Stimulated activated CD8-positive, alpha-beta memory T cell treated with anti-CD3 and anti-CD28 coated beads, Interleukin-15, amount 100 ng/mL, for 24 hours (primary cell): ENCODE data around the gene PRLR.
"Not testable (repeated sequence)": the region's sequence is repeated elsewhere in the genome, so short reads cannot be mapped to it uniquely, and the experiment has no call there.

Source experiments
- DNase-seq: peaks from one replicate; pipeline ENCODE4 v3.0.0-alpha.2; 2020; ENCODE audit warnings: low read depth

Gene PRLR

DNA sequence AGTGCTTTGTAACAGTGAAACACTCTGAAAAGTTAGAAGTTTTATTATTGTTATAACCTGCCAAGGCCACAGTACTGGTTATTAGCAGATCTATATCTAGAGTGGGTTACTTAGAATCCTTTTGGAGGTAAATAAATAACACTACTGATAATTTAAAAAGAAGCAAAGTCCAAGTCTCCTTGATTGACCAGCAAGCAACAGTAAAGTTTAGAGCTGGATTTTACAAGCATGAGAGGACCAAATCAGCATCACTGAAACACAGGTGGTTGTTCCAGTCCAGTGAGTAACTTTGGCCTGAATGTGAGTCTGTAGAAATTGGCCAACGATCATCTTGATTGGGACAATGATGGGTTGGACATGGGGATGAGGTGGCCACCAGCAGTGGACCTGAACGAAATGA, 105.4 kb downstream of the PRLR start:
- DNase-seq = no peak

DNA sequence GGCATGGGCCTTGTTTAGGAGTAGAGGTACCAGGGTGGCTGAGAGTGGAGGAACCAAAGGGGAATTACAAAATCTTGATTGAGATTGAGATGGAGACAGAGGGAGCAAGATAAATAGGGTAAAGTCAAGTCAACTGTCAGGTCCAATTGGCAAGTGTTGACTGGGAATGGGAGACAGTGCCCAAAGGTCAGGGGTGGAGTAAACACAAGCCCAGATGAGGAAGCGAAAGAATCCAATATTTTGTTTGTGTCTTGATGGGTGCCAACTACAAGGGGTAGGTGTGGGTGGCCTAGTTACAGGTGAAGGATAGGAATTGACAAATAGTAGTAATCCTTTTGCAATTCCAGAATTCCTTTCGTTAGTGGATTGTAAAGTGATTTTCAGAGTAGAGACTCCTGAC, 107.5 kb downstream of the PRLR start:
- no peak for DNase-seq

DNA sequence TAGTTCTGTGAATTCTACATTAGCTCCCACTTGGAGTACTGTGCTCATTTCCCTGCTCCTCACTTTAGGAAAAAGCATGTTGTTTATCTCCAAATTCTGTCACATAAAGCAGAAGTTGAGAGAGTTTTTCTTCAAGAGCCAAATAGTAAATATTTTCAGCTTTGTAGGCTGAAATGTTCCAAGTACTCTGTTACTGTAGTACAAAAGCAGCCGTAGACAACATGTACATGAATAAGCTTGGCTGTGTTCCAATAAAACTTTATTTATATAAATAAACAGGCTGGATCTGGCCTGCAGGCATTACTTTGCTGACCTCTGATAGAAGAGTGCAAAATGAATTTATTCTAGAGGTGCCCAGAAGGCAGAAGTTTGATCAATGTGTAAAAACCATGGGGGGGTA, 109.6 kb downstream of the PRLR start:
- no peak for DNase-seq

DNA sequence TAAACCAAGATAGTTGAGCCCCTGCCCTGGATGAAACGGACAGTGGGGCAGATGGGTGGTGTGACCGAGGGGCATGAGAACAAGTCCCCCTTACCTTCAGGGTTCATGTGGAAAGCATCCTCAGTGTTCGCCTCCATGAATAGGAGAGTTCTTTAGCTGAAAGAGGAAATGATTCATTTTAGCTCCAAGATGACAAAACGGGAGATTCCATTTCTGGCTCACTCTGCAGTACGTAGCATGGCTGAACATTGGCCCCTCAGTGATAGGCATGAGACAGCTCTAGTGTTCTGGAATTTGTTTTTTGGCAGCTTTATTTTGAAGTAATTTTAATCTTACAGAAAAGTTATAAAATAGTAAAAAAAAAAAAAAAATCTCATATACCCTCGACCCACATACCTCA, 112.3 kb downstream of the PRLR start:
- DNase-seq = no peak

DNA sequence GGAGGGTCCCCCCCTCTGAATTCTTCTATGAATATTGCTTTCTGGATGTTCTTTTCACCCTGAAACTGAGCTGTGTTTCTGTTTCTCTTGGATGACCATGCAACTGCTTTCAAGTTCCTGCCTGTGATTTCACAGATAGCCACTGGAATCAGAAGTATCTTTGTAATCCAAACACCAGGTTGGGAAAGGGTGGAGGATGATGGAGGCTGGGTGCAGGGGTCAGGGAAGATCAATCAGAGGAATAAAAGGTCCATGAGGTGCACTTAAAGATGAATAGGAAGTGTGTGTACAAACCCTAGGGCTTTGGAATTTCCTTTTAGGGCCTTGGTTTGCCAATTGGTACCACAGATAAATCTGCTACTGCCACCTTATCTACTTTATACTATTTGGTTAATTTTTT, 114.4 kb downstream of the PRLR start:
- no peak for DNase-seq

DNA sequence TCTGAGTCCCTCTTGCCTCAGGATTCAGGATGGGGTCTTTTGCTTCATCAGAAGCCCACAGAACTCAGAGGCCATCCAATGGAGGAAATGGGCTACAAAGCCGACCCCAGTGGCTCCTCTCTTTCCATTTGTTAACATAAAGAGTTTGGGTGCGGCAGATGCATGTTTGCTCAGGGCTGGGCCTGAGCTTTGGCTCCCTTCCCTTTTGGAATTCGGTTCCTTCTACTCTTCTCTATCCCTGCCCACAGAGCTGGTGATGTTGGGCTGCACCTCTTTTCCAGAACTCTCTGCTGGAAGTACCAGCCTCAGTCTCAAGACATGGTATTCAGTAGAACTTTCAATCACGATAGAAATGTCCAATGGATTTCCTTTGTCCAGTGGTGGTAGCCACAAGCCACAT, 115.6 kb downstream of the PRLR start:
- DNase-seq = no peak

DNA sequence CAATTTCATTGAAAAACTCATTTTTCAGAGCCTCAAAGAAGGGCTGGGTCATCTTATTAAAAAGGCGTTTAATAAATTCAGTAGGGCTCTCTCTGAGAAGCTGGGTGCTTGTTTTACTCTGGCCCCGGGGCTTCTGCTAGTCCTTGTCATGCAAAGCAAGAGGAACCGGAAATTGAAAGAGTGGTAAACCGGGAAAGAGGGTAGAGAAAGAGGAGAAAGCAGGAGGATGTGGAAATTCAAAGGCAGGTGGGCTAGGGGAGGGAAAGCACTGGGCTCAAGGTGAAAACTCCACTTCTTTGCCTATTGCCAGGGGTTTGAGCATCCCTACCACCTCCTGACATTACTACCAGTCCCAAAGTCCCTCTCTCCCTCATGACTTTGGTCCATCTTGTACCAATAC, 118.0 kb downstream of the PRLR start:
- no peak for DNase-seq

DNA sequence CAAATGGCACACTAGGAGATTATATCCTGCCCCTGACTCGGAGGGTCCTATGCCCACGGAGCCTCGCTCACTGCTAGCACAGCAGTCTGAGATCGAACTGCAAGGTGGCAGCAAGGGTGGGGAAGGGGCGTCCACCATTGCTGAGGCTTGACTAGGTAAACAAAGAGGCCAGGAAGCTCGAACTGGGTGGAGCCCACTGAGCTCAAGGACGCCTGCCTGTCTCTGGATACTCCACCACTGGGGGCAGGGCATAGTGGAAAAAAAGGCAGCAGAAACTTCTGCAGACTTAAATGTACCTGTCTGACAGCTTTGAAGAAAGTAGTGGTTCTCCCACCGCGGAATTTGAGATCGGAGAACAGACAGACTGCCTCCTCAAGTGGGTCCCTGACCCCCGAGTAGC, 125.7 kb downstream of the PRLR start:
- DNase-seq = not testable (repeated sequence)

DNA sequence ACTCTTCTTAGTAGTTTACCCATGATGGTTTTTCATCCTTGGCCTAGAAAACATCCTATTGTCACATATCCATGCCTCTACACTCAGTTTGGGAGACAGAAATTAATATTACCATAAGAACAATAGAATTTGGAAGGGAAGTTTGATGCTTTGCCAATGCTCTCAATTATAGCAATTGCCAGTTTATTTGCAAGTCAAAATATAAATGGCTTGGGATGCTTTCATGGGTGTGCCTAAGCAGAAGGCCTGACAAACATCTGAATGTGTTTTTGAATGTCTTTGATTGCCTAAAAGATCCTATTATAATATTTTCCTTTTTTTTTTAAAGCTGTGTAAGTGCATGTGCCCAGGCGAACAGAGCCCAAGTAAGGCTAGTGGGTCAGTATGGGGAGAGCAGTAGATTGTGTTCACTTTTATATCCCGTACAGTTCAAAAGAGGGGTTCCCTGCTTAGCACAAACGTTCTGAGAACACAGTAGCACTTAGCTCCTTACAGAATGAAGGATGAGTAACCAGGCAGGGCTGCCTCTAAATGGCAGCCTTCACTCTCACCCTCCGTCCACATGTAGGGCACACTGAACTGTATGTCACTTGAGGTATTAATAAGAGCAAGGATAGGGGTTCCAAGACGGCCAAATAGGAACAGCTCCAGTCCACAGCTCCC, 126.5 kb downstream of the PRLR start:
- no peak for DNase-seq

DNA sequence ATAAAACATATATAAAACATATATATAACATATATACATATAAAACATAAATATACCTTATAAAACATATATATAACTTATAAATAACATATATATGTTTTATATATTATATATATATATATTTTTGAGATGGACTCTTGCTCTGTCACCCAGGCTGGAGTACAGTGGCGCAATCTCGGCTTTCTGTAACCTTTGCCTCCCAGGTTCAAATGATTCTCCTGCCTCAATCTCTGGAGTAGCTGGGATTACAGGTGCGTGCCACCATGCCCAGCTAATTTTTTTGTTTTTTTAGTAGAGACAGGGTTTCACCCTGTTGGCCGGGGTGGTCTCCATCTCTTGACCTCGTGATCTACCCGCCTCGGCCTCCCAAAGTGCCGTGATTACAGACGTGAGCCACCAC, 128.6 kb downstream of the PRLR start:
- DNase-seq = not testable (repeated sequence)

DNA sequence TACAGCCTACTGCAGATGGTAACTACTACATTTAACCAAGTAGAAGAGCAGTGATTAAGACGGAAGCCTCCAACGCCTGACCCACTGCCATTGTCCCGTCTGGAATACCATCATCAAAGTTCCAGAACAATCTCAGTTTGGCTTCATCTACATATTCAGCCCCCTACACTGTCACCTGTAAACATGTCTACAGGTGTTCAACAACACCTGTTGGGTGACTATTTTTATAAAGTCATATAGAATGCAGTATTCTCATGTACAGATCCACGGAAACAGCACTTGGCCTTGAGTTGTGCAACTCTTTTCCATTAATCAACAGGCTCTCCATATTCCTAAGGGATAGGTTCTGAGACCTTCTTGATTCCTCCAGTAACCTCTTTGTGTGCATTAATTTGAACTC, 129.3 kb downstream of the PRLR start:
- no peak for DNase-seq

DNA sequence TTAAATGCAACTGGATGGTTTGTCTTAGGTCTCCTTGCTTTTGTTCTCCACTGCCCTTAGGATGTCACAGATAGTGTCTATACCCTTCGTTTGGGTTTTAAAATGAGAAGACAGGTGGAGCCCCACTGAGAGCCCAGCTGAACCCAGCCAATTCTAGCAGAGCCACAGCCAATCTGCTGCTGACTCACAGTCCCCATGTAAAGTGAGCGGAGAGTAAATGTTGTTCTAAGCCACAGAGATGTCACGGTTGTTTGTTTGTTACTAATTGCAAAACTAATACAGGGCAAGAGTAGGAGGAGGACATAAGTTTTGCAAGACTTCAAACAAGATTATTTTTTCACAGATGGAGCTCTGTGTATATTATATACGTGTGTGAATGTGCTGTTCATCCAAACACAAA, 132.1 kb downstream of the PRLR start:
- DNase-seq = no peak

DNA sequence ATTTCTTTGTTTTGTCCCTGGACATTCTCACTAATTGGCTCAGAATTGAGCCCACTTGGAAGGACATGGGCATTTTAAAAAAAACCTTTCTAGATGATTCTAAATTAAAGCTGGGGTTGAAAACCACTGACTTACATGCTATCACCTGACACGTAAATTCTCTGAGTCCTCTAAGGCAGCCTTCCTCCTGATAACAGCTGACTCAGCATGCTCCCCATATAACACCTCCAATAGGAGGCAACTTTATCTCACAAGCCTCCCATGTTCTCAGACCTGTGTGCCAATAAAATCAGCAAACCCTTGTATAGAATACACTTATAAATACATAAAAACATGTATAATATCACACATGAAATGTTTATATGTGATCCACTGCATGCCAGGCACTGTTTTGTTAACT, 133.4 kb downstream of the PRLR start:
- DNase-seq = no peak

DNA sequence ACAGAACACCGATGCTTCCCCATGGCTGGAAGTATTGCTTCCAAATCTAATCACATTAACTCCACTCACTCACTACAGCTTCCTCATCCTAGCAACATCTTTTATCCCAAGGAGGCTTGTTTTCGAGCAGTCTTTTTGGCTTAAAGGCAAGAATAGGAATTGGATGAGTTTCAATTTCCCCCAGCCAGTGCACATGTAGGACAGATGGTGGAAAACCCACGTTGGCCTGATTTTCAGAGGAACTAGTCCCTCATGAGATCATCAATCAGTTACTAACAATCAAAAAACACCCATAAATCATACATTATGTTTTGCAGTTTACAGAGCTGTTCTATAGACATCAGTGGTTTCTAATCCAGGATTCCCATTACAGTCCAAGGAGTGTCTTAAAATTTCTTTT, 134.1 kb downstream of the PRLR start:
- no peak for DNase-seq

DNA sequence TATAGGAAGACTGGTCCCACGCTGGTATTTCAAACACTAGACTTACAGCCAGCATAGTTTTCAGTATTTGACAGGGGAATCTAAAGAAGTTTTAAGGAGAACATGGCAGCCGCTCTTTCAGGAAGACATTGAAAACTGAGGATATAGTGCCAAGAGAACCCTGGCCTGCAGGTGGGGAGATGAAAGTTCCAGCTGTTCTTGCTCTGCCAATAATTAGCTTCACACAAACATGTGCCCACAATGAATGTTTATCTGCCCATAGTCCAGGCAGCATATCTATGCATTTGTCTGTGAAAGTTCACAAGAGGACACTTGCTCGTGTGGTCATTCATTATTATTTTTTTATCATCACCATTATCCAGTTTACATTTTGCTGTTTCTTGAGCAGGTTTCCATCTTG, 134.9 kb downstream of the PRLR start:
- no peak for DNase-seq

DNA sequence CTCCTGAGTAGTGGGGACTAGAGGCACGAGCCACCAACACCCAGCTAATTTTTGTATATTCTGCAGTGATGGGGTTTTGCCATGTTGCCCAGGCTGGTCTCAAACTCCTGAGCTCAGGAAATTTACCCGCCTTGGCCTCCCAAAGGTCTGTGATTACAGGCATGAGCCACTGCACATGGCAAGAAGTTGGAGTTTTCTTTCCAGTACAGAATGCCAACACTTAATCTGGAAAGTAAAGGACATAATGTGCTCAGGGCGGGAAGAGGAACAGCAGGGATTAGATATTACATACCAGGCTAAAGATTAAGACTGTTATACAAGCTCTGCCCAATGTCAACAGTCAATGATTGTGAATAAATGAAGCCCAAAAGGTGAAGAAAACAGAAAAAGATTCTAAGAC, 135.3 kb downstream of the PRLR start:
- no peak for DNase-seq

DNA sequence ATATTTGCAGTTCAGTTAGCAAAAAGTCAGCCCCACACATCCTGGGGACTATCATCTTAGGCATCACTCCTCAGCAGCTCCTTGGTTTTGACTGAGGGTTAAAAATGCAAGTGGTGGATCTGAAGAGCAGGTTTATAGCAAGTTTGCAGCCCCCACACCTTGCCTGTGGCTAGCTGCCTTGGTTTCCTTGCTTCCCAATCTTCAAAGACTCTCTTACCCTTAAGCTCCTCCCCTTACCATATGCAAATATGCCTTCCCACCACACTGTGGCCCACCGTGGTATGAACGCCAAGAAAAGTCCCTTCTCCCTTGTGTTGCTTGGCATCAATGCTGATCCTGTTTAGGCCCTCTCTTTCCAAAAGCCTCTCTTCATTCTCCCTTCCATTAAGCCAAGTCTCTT, 137.6 kb downstream of the PRLR start:
- no peak for DNase-seq

DNA sequence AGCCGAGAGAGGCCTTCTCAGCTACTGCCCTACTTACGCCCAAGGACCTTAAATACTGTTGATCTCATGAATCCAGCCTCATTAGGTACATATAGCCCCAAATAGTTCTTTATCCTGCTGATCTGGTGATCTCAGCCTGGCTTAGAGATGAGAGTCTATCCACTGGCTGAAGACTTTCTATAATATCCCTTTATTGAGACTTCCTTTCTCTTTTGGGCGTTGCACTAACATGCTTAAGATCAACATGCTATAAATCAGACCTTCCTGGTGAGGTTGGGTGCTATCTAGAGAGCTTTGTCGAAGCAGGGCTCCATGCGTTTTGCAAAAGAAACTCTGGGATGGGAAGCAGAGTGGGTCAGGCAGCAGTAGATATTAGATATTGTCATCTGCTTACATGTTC, 138.6 kb downstream of the PRLR start:
- DNase-seq = no peak

DNA sequence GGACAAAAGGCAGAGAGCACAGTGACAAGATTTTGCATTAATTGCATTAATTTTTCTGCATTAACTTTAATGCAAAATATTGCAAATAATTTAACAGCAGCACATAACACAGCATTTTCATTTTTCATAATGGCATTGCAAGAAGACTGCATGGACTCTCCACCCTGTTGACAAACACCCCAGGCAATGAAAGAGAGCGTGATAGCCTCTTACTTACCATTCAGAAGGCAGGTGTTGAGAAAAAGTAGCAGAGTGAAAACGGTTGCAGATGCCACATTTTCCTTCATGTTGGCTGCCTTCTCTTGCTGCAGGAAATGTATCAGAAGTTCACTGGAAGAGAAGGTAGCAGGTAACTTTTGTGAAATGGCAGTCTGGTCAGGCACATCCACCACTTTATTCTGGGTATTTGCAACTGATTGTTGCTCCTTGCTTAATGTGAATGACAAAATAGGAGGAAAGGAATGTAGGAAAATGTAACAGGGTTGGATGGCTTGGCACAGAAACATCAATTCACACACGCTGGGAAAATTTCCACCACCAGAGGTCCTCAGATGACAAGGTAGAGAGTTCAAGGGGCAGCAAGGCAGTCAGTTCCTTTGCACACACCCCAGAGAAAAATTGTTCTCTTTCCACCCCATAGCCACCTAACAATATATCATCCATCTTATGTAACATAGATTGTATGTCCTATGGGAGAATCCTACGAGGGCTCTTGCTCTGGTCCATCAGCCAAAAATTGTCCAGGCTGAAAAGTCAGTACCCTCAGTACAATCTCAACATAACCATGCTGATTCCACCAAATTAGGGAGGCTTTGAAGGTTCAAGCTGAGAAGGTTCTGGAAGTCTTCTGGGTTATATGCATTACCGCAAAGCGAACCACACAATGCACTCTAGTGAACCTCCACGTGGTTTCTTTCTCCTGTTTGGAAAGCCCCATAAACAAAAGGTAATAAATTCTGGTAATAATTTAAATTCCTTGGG, 140.7 kb downstream of the PRLR start:
- peak; percentile 6 for DNase-seq

DNA sequence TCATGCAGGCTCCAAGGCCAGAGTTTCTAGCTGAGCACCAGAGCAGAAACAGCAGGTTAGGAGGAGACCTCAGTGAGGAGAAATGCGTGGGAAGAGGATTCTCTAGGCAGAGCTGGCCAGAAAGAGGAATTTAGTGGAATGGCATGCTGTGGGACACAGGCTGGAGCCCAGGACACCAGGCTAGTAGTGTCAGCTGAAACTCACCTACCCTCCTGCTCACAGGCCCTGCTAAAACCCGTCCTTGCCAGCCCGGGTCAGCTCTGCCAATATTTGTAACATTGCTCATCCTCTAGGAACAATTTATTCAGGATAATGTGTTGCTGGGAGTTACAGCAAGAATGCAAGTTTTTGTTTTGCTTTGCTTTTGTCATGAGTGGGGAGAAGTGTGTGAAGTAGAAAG, 142.3 kb downstream of the PRLR start:
- DNase-seq = no peak

DNA sequence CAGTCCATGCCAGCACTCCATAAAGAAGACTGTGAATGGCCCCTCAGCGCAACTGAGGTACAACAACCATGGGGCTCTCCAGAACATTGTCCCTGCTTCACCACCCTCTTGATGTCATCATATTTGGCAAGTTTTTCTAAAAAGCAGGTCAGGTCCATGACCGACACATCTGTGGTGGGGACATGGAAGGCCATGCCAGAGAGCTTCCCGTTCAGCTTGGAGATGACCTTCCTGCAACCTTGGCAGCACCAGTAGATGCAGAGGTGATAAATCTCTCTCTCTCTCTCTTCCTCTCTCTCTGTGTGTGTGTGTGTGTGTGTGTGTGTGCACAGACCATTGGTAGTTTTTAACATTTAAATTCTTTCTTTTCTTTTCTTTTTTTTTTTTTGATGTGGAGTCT, 147.1 kb downstream of the PRLR start:
- DNase-seq = no peak

DNA sequence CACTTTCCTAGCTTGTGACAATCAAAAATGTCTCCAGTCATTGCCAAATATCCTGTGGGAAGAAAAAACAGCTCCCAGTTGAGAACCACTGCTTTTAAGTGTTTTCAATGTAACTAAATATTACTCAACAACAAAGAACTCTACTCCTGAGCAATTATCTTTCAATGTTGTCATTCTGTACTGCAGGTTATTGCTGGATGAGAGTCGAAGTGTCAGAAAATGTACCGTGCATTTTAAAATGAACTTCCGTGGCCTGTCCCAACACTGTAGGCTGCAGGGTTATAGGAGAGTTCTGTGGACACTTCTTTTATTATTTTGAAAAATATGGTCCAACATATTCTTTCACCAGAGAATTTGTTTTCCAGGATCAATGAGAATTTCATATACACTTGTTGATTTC, 147.8 kb downstream of the PRLR start:
- DNase-seq = no peak

DNA sequence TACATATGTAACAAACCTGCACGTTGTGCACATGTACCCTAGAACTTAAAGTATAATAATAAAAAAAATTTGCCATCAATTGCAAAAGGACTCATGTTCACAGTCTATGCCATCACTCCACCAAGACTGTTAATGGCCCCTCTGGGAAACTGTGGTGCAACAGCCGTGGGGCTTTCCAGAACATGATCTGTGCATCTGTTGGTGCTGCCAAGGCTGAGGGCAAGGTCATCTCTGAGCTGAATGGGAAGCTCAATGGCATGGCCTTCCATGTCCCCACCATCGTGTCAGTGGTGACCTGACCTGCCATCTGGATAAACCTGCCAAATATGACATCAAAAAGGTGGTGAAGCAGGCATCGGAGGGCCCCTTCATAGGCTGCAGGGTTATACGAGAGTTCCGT, 149.2 kb downstream of the PRLR start:
- no peak for DNase-seq

DNA sequence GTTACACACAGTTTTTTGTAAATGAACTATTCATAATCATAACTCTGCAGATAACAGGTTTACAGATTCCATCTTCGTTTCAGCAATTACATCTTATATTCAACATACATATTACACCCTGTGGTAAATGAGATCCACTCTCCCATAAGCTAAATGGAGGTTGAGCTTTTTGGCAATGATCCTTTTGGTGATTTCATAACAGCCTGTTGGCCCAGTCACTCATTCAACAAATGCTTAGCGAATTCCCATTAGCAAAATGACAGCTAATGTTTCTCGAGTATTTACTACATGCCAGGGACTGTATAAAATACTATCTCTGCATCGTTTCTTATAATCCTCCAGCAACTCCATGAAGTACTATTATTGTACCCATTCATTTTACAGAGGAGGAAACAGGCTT, 157.1 kb downstream of the PRLR start:
- no peak for DNase-seq
